CD4-positive, alpha-beta T cell treated with Interferon gamma for 1 hour (primary cell): ENCODE data around the gene REEP1.
"Not testable (repeated sequence)": the region's sequence is repeated elsewhere in the genome, so short reads cannot be mapped to it uniquely, and the experiment has no call there.

Experiments
- DNase-seq: peaks from one replicate; pipeline ENCODE4 v3.0.0-alpha.2; 2020

REEP1 gene

GRCh38 chr2:86280191-86280667 lies 57.2 kb downstream of the REEP1 start:
- no peak for DNase-seq

DNA sequence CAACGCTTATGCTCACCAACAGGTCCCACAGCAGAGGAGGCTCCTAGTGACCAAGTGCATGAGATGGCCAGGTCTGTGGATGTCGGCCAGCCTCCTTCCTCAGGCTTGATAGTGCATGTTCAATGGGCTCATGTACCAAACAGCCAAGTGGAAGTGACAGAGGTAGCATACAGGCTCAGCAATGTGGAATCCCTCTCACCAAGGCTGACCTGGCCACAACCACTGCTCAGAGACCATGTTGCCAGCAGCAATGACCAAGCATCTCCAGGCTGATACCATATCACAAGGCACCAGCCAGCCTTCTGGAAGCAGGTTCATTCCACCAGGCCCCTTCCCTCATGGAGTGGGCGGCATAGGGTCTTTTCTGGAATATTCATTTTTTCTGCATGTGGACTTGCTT lies 61.5 kb downstream of the REEP1 start:
- DNase-seq: no peak

DNA sequence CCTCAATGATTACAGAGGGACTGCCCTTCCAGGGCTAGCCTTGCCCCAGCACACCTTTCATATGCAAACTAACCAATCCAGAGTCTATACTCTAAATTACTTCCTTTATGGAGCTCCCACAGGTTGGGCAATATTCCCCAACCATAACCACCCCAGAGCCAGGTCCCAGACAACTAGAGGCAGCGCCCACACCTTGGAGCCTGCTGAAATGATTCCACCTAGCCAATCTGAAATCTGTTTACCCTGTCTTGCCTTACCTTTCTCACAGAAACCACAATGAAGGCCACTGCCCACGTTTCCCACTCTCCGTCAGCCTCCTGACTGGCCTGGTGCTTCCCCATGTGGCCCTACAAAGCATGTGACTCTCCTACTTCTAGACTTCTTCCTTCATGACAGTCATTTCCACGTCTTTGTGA lies 62.0 kb downstream of the REEP1 start:
- DNase-seq: no peak

- no peak for DNase-seq
Measured at GRCh38 chr2:86274918-86275275, 62.5 kb downstream of the REEP1 start.

GRCh38 chr2:86274265-86274917 lies 63.0 kb downstream of the REEP1 start:
- DNase-seq: no peak

- DNase-seq: no peak
Measured at GRCh38 chr2:86272111-86272510, 65.3 kb downstream of the REEP1 start.

DNA sequence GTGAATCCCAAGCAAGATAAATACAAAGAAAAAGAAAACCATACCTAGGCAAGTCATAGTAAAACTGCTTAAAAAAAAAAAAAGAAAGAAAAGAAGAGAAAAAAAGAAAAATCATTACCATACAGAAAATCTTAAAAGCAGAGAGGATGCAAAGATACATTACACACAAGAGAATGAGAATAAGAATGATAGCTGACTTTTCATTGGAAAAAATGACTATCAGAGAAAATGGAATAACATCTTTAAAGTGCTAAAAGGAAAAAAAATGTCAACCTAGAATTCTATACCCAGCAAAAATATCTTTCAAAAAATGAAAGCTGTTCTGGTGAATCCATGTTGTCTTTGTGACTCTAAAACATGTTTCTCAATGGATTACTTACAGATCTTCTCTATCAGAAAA lies 66.2 kb downstream of the REEP1 start:
- no peak for DNase-seq

DNA sequence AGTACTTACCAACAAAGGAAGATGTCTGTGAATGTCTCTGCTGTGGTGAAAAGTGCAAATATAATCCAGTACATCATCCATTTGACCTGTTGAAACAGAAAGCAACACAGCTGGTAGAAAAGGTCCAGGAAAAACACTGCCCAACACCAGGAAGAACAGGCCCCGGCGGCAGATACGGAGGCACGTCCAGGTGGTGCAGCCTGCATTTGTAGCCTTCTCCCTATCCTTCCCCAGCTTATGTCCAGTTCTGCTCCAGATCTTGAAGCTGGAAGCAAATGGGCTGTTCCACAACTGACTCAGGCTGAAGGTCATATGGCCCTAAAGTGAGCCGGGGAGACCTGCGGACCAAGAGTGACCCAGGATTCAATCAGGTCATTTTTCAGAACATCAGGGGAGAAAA lies 73.5 kb downstream of the REEP1 start:
- DNase-seq: no peak

GRCh38 chr2:86260978-86261377 lies 76.4 kb downstream of the REEP1 start:
- DNase-seq: no peak

DNA sequence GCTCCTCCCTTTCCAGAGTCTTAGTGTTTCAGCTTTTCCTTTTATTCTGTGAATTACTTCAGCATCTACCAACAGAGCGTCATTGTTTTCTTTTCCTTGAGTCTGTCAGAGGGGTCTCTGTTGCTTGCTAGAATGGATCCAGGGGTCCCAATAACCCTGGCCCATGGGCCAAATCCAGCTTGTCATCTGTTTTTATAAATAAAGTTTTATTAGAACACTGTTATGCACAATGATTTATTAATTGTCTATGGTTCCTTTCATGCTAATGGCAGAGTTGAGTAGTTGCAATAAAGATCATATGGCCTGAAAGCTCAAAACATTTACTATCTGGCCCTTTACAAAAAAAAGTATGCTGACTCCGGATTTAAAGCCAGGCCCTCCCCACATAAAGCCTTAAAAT lies 79.3 kb downstream of the REEP1 start:
- DNase-seq: no peak

DNA sequence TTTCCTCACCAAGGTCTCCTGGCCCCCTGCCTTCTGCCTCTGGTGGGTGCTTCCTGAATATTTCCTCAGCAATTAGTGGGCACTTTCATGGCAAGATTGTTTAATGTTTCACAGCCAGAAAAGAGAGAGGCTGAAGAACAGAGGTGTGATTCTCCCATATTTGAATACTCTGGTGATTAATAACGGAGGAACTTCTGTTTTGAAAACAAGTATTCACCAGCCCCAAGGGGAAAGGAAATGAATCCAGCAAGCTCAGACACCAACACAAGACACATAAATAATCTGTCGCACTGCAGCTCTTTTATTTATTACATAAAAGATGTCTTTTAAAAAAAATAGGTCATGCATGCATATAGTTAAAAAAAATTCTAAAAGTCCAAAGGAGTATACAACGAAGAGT lies 80.4 kb downstream of the REEP1 start:
- DNase-seq: no peak

- no peak for DNase-seq
Measured at GRCh38 chr2:86256300-86256699, 81.1 kb downstream of the REEP1 start.

GRCh38 chr2:86254576-86255538 lies 82.6 kb downstream of the REEP1 start:
- DNase-seq: no peak

GRCh38 chr2:86253424-86253823 lies 84.0 kb downstream of the REEP1 start:
- DNase-seq: no peak

GRCh38 chr2:86251840-86252266 lies 85.6 kb downstream of the REEP1 start:
- no peak for DNase-seq

DNA sequence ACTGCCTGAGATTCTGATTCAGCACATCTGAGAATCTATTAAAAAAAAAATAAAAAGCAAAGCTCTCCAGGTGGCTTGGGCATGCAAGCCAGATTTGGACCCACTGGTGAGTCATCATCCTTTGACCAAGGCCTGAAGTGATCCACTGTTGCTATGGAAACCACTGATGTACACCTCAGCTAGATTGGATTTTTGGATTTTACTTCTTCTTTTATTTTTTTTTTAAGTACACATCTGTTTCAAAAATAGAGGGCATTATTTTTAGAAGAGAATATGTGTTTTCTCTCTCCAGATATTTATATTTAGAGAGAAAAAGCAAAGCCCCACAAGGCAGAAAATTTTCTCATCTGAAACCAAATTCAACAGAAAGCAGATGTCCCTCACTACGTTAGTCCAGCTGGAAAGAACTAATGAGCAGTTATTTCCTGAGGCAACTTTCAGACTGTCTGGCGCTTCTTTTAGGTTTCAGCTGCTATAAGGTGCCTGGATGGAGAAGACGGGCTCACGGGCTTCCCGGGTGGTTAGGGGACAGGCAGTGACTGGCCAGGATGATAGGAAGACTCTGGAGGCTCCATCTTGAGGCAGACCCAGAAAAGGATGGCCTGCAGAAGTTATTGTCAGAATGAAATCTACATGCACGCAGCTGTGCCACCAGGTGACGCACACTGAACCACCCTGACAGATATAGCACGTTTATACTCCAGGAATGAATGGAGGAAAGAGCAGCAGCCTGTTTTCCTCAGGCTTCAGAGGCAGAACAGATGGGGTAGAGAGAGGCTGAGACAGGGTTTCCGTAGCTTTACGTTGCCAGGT lies 87.6 kb downstream of the REEP1 start:
- DNase-seq: no peak

GRCh38 chr2:86249176-86249575 lies 88.2 kb downstream of the REEP1 start:
- no peak for DNase-seq

DNA sequence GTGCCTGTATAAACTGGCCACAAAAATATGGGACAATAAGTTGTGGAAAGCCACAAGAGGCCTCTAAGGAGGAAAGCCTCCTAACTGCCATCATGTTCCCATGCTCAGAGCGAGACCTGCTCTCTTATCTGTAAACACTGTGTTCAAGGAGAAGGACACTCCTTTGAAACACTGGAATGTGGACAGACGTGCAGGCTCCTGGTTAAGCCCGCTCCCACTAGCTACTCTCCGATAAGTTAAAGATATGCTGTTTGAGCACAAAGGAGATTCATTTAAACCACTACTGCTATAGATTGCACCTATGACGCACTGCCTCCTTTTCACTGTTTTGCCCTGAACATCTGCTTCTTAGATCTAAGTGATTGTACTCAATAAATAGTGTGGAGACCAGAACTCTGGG lies 92.2 kb downstream of the REEP1 start:
- DNase-seq: not testable (repeated sequence)

- not testable (repeated sequence) for DNase-seq
Measured at GRCh38 chr2:86244781-86245180, 92.6 kb downstream of the REEP1 start.

DNA sequence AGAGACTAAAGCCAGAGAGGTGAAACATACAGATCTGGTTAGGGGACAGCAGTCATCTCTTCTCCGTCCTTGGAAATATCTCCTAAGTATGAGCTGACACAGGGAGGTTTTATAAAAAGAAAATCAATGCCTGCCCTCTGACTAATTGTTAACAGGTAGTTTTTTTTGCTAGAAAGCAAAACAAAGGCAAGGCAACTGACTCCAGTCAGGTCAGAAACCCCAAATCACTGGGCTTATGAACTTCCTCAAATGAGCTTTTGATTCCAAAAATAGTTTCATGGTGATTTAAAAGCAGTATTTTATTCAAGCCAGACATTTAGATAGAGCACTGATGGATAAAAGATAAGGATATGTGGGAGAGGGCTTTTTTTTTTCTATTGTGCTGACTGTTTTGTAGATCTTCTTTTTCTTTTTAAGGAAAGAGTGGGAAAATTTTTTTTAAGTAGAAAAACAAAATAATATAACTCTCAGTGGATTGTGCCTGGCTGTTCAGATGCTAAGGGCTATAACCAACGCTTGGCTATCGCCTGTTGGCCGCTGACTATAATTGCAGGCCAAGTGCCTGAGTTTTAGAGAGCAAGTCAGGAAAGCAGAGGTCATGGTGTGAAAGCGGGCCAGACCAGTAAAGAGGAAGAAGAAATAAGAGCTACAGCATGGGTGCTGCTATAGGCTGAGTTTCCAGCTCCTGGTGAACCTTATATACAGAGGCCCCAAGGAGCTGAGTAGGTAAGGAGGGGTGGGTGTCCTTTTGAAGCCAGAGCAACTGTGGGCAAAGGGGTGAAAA lies 93.3 kb downstream of the REEP1 start:
- no peak for DNase-seq

DNA sequence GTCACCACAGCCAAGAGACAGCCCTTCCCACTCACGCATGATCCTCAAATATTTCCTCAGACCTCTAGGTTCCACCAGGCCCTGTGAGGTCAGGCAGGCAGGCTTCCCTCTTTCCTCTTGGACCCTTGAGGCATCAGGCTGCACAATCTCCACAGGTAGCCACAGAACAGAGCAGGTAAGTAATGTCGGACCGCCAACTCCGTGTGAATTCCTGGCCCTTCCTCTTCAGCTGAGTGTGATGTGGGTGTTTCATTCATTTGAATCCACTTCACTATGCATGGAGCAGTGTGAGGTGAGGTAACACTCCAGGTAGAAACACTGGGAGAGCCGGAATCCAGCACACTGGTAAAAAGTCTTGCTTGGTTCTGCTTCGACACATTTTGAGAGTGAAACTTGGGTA lies 94.2 kb downstream of the REEP1 start:
- no peak for DNase-seq

GRCh38 chr2:86241611-86242010 lies 95.8 kb downstream of the REEP1 start:
- no peak for DNase-seq
